Activated naive CD8-positive, alpha-beta T cell treated with anti-CD3 and anti-CD28 coated beads for 36 hours (primary cell): ENCODE measurements around the gene IKBIP. TPM values are rescaled to one million over a fixed set of nuclear protein-coding genes. Genes with fewer than 3 reads are reported as not detected.

Experiments used
- DNase-seq: peaks from one replicate; pipeline ENCODE4 v3.0.0; 2021
- H3K27ac Mint-ChIP-seq: one replicate; pipeline ENCODE4 v1.8.0; 2022; ENCODE audit warnings: mild to moderate bottlenecking, moderate library complexity, mixed read lengths
- H3K27me3 Mint-ChIP-seq: one replicate; pipeline ENCODE4 v1.8.0; 2022; ENCODE audit warnings: mild to moderate bottlenecking, mixed read lengths
- H3K36me3 Mint-ChIP-seq: one replicate; pipeline ENCODE4 v1.8.0; 2021; ENCODE audit warnings: mild to moderate bottlenecking, mixed read lengths
- H3K4me1 Mint-ChIP-seq: one replicate; pipeline ENCODE4 v1.8.0; 2021; ENCODE audit warnings: mixed read lengths
- H3K4me3 Mint-ChIP-seq: one replicate; pipeline ENCODE4 v1.8.0; 2022; ENCODE audit warnings: mild to moderate bottlenecking, moderate library complexity, mixed read lengths
- H3K9me3 Mint-ChIP-seq: one replicate; pipeline ENCODE4 v1.8.0; 2022; ENCODE audit warnings: mixed read lengths
- total RNA-seq, 2 experiments: library from RNA; stranded (reverse); gene quantifications; one replicate each; pipeline ENCODE4 v1.2.3, GENCODE V29; 2021

Gene IKBIP
- 10 to 100 TPM; 25.8 to 26.8 TPM for total RNA-seq

GRCh38 chr12:98644712-98645571, at the start of gene IKBIP, which contains the start of gene APAF1:
Gene IKBIP (minus strand): TSS chr12:98644788. CDS start chr12:98644701, 87 bp downstream.
Gene APAF1 (plus strand): TSS chr12:98645290. CDS start chr12:98648360, 3,070 bp downstream.
- Mint-ChIP-seq H3K27ac (peak within 1 kb of the TSS; percentile 95), H3K36me3 (peaks cover 21% of the 10 kb centered on the region), H3K4me3 (peak within 1 kb of the TSS; percentile 96), H3K4me1 (peaks cover 27% of the 10 kb centered on the region), H3K9me3 (no peaks in the 10 kb centered on the region), H3K27me3 (no peaks in the 10 kb centered on the region)
- DNase-seq = peak; percentile 99

- no peak overlapping the region for H3K4me3 Mint-ChIP-seq
- H3K36me3 Mint-ChIP-seq = peaks cover 26% of the 10 kb centered on the region
- H3K27me3 Mint-ChIP-seq = no peaks in the 10 kb centered on the region
- no peaks in the 10 kb centered on the region for H3K9me3 Mint-ChIP-seq
- H3K27ac Mint-ChIP-seq = no peak overlapping the region
- peaks cover 4% of the 10 kb centered on the region for H3K4me1 Mint-ChIP-seq
- no peak for DNase-seq
Observed at GRCh38 chr12:98691351-98691750, 46.8 kb upstream of the IKBIP start.

- DNase-seq = no peak
- Mint-ChIP-seq H3K27me3 (no peaks in the 10 kb centered on the region), H3K4me3 (no peak overlapping the region), H3K4me1 (peaks cover 4% of the 10 kb centered on the region), H3K36me3 (peaks cover 13% of the 10 kb centered on the region), H3K27ac (no peak overlapping the region), H3K9me3 (no peaks in the 10 kb centered on the region)
Observed at GRCh38 chr12:98686603-98687002, 42.0 kb upstream of the IKBIP start.

- H3K27me3 Mint-ChIP-seq = no peaks in the 10 kb centered on the region
- no peaks in the 10 kb centered on the region for H3K9me3 Mint-ChIP-seq
- no peaks in the 10 kb centered on the region for H3K4me1 Mint-ChIP-seq
- no peak overlapping the region for H3K4me3 Mint-ChIP-seq
- no peak for DNase-seq
- peaks cover 11% of the 10 kb centered on the region for H3K36me3 Mint-ChIP-seq
- no peak overlapping the region for H3K27ac Mint-ChIP-seq
Observed at GRCh38 chr12:98684199-98684598, 39.6 kb upstream of the IKBIP start.

- Mint-ChIP-seq H3K36me3 (peaks cover 7% of the 10 kb centered on the region), H3K4me3 (no peak overlapping the region), H3K9me3 (no peaks in the 10 kb centered on the region), H3K27me3 (no peaks in the 10 kb centered on the region), H3K27ac (no peak overlapping the region), H3K4me1 (no peaks in the 10 kb centered on the region)
- DNase-seq = no peak
Observed at GRCh38 chr12:98679611-98680005, 35.0 kb upstream of the IKBIP start.

GRCh38 chr12:98678946-98679610, 34.5 kb upstream of the IKBIP start:
- DNase-seq = no peak
- H3K27me3 Mint-ChIP-seq = no peaks in the 10 kb centered on the region
- no peak overlapping the region for H3K4me3 Mint-ChIP-seq
- no peaks in the 10 kb centered on the region for H3K9me3 Mint-ChIP-seq
- H3K36me3 Mint-ChIP-seq = peaks cover 5% of the 10 kb centered on the region
- H3K27ac Mint-ChIP-seq = no peak overlapping the region
- no peaks in the 10 kb centered on the region for H3K4me1 Mint-ChIP-seq

- Mint-ChIP-seq H3K27me3 (no peaks in the 10 kb centered on the region), H3K4me3 (no peak overlapping the region), H3K36me3 (peaks cover under 1% of the 10 kb centered on the region), H3K4me1 (no peaks in the 10 kb centered on the region), H3K27ac (no peak overlapping the region), H3K9me3 (no peaks in the 10 kb centered on the region)
- DNase-seq = no peak
Observed at GRCh38 chr12:98678236-98678945, 33.8 kb upstream of the IKBIP start.

GRCh38 chr12:98674841-98675240, 30.3 kb upstream of the IKBIP start:
- H3K27ac Mint-ChIP-seq = no peak overlapping the region
- H3K27me3 Mint-ChIP-seq = no peaks in the 10 kb centered on the region
- H3K4me1 Mint-ChIP-seq = peaks cover under 1% of the 10 kb centered on the region
- H3K36me3 Mint-ChIP-seq = peaks cover 4% of the 10 kb centered on the region
- H3K9me3 Mint-ChIP-seq = peaks cover under 1% of the 10 kb centered on the region
- DNase-seq = no peak
- H3K4me3 Mint-ChIP-seq = no peak overlapping the region

GRCh38 chr12:98671459-98671858, 26.9 kb upstream of the IKBIP start:
- DNase-seq = no peak
- Mint-ChIP-seq H3K9me3 (peaks cover 1% of the 10 kb centered on the region), H3K36me3 (peaks cover 12% of the 10 kb centered on the region), H3K27ac (no peak overlapping the region), H3K27me3 (no peaks in the 10 kb centered on the region), H3K4me1 (peaks cover 1% of the 10 kb centered on the region), H3K4me3 (no peak overlapping the region)

- Mint-ChIP-seq H3K36me3 (peaks cover 12% of the 10 kb centered on the region), H3K27me3 (no peaks in the 10 kb centered on the region), H3K4me1 (peaks cover 1% of the 10 kb centered on the region), H3K9me3 (peaks cover 1% of the 10 kb centered on the region), H3K4me3 (no peak overlapping the region), H3K27ac (no peak overlapping the region)
- no peak for DNase-seq
Observed at GRCh38 chr12:98669751-98670150, 25.2 kb upstream of the IKBIP start.

- Mint-ChIP-seq H3K4me3 (no peak overlapping the region), H3K27ac (no peak overlapping the region), H3K4me1 (peaks cover 10% of the 10 kb centered on the region), H3K27me3 (no peaks in the 10 kb centered on the region), H3K9me3 (no peaks in the 10 kb centered on the region), H3K36me3 (peaks cover 1% of the 10 kb centered on the region)
- DNase-seq = no peak
Observed at GRCh38 chr12:98660521-98660920, 15.9 kb upstream of the IKBIP start.

- Mint-ChIP-seq H3K4me1 (peaks cover 11% of the 10 kb centered on the region), H3K36me3 (peaks cover 1% of the 10 kb centered on the region), H3K27me3 (no peaks in the 10 kb centered on the region), H3K4me3 (no peak overlapping the region), H3K9me3 (no peaks in the 10 kb centered on the region), H3K27ac (peak overlapping the region; percentile 39)
- DNase-seq = no peak
Observed at GRCh38 chr12:98656289-98657101, 11.9 kb upstream of the IKBIP start.

GRCh38 chr12:98653866-98654493, 9.4 kb upstream of the IKBIP start:
- Mint-ChIP-seq H3K4me1 (peaks cover 11% of the 10 kb centered on the region), H3K4me3 (no peak overlapping the region), H3K27ac (no peak overlapping the region), H3K9me3 (no peaks in the 10 kb centered on the region), H3K36me3 (peaks cover 2% of the 10 kb centered on the region), H3K27me3 (no peaks in the 10 kb centered on the region)
- no peak for DNase-seq

GRCh38 chr12:98651328-98651727, 6.7 kb upstream of the IKBIP start:
- H3K4me1 Mint-ChIP-seq = peaks cover 11% of the 10 kb centered on the region
- no peak overlapping the region for H3K4me3 Mint-ChIP-seq
- H3K9me3 Mint-ChIP-seq = no peaks in the 10 kb centered on the region
- H3K27me3 Mint-ChIP-seq = no peaks in the 10 kb centered on the region
- H3K36me3 Mint-ChIP-seq = peaks cover 2% of the 10 kb centered on the region
- no peak for DNase-seq
- H3K27ac Mint-ChIP-seq = no peak overlapping the region
